ENCODE results near the gene CHTOP. TPM values are rescaled to one million over a fixed set of nuclear protein-coding genes. Genes with fewer than 3 reads are reported as not detected.
"Not testable (repeated sequence)": the region's sequence is repeated elsewhere in the genome, so short reads cannot be mapped to it uniquely, and the experiment has no call there.

Gene CHTOP
- polyA plus RNA-seq, 3 donors = 35.6 to 43.7 (median 40.3) TPM

GRCh38 chr1:153628638-153629342, 5.1 kb upstream of the CHTOP start:
- WGBS, 3 donors = 72 to 86% (median 74%) methylated on average over 6 of the region's 6 CpGs
- H3K27ac ChIP-seq (ENCODE audit: low read depth, low read length) = no peak overlapping the region

- 79 to 88% (median 87%) methylated on average over 5 of the region's 5 CpGs for WGBS, 3 donors
- no peak overlapping the region for H3K27ac ChIP-seq (ENCODE audit: low read depth, low read length)
These were observed 4.6 kb upstream of the CHTOP start for GRCh38 chr1:153629343-153629665.

- no peak overlapping the region for H3K27ac ChIP-seq (ENCODE audit: low read depth, low read length)
- 100% methylated on average over 1 of the region's 1 CpG for WGBS, 3 donors
These were observed 3.9 kb upstream of the CHTOP start for GRCh38 chr1:153629971-153630370.

- H3K27ac ChIP-seq (ENCODE audit: low read depth, low read length) = no peak overlapping the region
- WGBS, 3 donors = 83 to 92% (median 91%) methylated on average over 7 of the region's 7 CpGs
These were observed 3.5 kb upstream of the CHTOP start for GRCh38 chr1:153630384-153630783.

GRCh38 chr1:153631047-153632022, 2.5 kb upstream of the CHTOP start:
- 77 to 81% (median 78%) methylated on average over 10 of the region's 10 CpGs for WGBS, 3 donors
- no peak overlapping the region for H3K27ac ChIP-seq (ENCODE audit: low read depth, low read length)

- 43 to 47% (median 44%) methylated on average over 18 of the region's 18 CpGs for WGBS, 3 donors
- no peak overlapping the region for H3K27ac ChIP-seq (ENCODE audit: low read depth, low read length)
These were observed 609 bp upstream of the CHTOP start for GRCh38 chr1:153633161-153633753.

GRCh38 chr1:153635872-153636271, 2.0 kb downstream of the CHTOP start:
- H3K27ac ChIP-seq (ENCODE audit: low read depth, low read length) = no peak overlapping the region
- WGBS, 3 donors = 71 to 89% (median 89%) methylated on average over 7 of the region's 7 CpGs

GRCh38 chr1:153636312-153636711, 2.4 kb downstream of the CHTOP start:
- 91 to 97% (median 93%) methylated on average over 9 of the region's 9 CpGs for WGBS, 3 donors
- H3K27ac ChIP-seq (ENCODE audit: low read depth, low read length) = no peak overlapping the region

- no peak overlapping the region for H3K27ac ChIP-seq (ENCODE audit: low read depth, low read length)
- WGBS, 3 donors = 26 to 79% (median 77%) methylated on average over 6 of the region's 6 CpGs
These were observed 4.4 kb downstream of the CHTOP start for GRCh38 chr1:153638261-153638660.

GRCh38 chr1:153639280-153639679, 5.4 kb downstream of the CHTOP start:
- WGBS, 3 donors = 83 to 91% (median 86%) methylated on average over 3 of the region's 3 CpGs
- H3K27ac ChIP-seq (ENCODE audit: low read depth, low read length) = no peak overlapping the region

GRCh38 chr1:153640213-153640612, 6.3 kb downstream of the CHTOP start:
- 98 to 100% (median 99%) methylated on average over 5 of the region's 5 CpGs for WGBS, 3 donors
- H3K27ac ChIP-seq (ENCODE audit: low read depth, low read length) = not testable (repeated sequence)

GRCh38 chr1:153640861-153641260, 7.0 kb downstream of the CHTOP start:
- WGBS, 3 donors = 59 to 79% (median 72%) methylated on average over 6 of the region's 6 CpGs
- no peak overlapping the region for H3K27ac ChIP-seq (ENCODE audit: low read depth, low read length)

- no peak overlapping the region for H3K27ac ChIP-seq (ENCODE audit: low read depth, low read length)
- 85 to 88% (median 85%) methylated on average over 11 of the region's 11 CpGs for WGBS, 3 donors
These were observed 8.3 kb downstream of the CHTOP start for GRCh38 chr1:153642161-153642560.

GRCh38 chr1:153643100-153643499, 9.2 kb downstream of the CHTOP start:
- no peak overlapping the region for H3K27ac ChIP-seq (ENCODE audit: low read depth, low read length)
- WGBS, 3 donors = 90 to 91% (median 91%) methylated on average over 11 of the region's 11 CpGs

- H3K27ac ChIP-seq (ENCODE audit: low read depth, low read length) = no peak overlapping the region
These were observed 9.9 kb downstream of the CHTOP start for GRCh38 chr1:153643816-153644215.

- H3K27ac ChIP-seq (ENCODE audit: low read depth, low read length) = no peak overlapping the region
- WGBS, 3 donors = 62 to 95% (median 75%) methylated on average over 5 of the region's 5 CpGs
These were observed 12.9 kb downstream of the CHTOP start for GRCh38 chr1:153646672-153647345.

GRCh38 chr1:153647346-153647714, 13.5 kb downstream of the CHTOP start:
- WGBS, 3 donors = 57 to 70% (median 66%) methylated on average over 2 of the region's 2 CpGs
- H3K27ac ChIP-seq (ENCODE audit: low read depth, low read length) = no peak overlapping the region

GRCh38 chr1:153648000-153648643, 14.3 kb downstream of the CHTOP start:
- no peak overlapping the region for H3K27ac ChIP-seq (ENCODE audit: low read depth, low read length)
- WGBS, 3 donors = 85 to 88% (median 86%) methylated on average over 9 to 10 of the region's 10 CpGs

Data from adipose tissue (tissue), 3 donors.